Measurements from ENCODE around the gene GRIP1. TPM values are rescaled to one million over a fixed set of nuclear protein-coding genes. Genes with fewer than 3 reads are reported as not detected.

The GRIP1 gene
- total RNA-seq, 6 donors from 2014 or later, result 0.33 to 5.2 (median 1.7) TPM

DNA sequence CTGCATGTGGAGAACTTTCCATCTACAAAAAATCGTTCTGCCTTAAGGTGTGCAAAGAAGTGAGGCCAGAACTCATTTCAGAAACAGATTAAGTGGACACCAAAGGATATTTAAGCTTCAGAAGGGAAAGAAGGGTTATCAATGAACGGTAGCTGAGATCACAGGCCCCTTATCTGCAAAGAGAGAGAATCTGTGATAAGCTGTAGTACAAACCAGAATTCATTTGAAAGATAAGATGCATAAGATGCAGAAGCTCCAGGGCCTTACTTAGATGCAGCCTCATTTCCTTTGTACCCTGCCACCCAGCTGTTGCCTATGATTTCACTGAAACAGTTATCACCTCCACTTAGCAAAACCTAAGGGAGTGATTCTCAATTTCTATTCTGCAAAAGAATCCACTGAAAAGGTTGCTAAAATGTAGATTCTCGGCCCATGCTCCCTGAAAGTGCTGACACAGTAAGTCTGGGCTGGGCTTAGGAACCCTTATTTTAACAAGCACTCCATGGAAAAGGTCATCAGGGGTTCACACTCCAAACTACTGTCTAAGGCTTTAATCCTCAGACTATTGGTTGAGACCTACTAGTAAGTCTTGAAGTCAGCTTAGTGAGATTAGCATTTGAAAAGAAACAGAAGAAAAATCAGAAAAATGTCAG is 311.7 kb downstream of the GRIP1 start:
- 60 to 69% methylated on average over 3 of the region's 3 CpGs for WGBS, 2 donors
- TF ChIP-seq POLR2A (IDR thresholded peaks at IDR 0.05) (no peak), EP300 (IDR thresholded peaks at IDR 0.05) (no peak), POLR2AphosphoS5 (IDR thresholded peaks at IDR 0.05) (no peak)
- TF ChIP-seq, protein P1, sequence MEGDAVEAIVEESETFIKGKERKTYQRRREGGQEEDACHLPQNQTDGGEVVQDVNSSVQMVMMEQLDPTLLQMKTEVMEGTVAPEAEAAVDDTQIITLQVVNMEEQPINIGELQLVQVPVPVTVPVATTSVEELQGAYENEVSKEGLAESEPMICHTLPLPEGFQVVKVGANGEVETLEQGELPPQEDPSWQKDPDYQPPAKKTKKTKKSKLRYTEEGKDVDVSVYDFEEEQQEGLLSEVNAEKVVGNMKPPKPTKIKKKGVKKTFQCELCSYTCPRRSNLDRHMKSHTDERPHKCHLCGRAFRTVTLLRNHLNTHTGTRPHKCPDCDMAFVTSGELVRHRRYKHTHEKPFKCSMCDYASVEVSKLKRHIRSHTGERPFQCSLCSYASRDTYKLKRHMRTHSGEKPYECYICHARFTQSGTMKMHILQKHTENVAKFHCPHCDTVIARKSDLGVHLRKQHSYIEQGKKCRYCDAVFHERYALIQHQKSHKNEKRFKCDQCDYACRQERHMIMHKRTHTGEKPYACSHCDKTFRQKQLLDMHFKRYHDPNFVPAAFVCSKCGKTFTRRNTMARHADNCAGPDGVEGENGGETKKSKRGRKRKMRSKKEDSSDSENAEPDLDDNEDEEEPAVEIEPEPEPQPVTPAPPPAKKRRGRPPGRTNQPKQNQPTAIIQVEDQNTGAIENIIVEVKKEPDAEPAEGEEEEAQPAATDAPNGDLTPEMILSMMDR (IDR thresholded peaks at IDR 0.05), result no peak
- H3K4me1 ChIP-seq, result no peaks in the 10 kb centered on the region
- H3K36me3 ChIP-seq, result no peaks in the 10 kb centered on the region
- no peaks in the 10 kb centered on the region for H3K27me3 ChIP-seq
- H3K9me3 ChIP-seq, result no peaks in the 10 kb centered on the region
- H3K27ac ChIP-seq, result no peak overlapping the region
- H3K4me3 ChIP-seq, result no peak overlapping the region
- DNase-seq, result no peak
- ATAC-seq (ENCODE audit: low FRiP score in 2 of 2), result no peak

DNA sequence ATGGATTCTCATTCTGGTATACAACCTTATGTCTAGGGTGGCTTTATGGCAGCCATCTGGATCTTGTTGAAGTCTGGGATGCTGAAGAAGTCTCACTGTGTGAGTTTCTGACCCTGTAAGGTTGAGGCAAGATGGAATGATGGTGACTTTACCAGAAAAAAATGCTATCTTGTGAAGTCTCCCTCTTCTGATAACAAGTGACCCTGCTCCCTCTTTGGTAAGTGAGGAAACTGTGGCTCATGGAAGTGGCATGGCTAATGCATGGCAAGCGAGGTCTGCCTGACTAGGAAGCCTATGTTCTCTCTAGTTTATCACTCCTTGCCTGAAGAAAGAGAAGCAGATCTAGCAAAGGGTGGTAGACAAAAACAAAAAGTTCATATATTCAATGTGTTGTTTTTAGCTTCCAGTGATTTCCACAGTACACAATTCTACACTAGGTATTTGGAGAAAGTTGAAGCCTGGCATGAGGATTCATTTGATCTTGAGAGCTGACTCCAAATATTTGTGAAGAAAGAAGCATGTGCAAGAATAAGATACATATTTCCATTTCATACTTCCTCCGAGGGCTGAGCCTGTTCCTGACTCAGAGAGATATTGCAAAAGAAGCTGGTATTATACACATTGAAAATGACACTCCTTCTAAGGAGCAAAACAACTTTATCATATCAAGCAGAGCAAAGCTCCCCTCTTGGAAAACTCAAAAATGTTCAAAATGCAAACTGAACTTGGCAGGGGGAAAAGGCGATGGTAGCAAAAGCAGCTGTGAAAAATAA is 313.0 kb downstream of the GRIP1 start:
- no peak overlapping the region for H3K27ac ChIP-seq
- H3K4me1 ChIP-seq, result no peaks in the 10 kb centered on the region
- no peaks in the 10 kb centered on the region for H3K27me3 ChIP-seq
- WGBS, 2 donors, result 61 to 67% methylated on average over 3 of the region's 3 CpGs
- no peaks in the 10 kb centered on the region for H3K36me3 ChIP-seq
- H3K4me3 ChIP-seq, result no peak overlapping the region
- H3K9me3 ChIP-seq, result no peaks in the 10 kb centered on the region
- TF ChIP-seq, protein P1 (IDR thresholded peaks at IDR 0.05), result no peak
- no peak for TF ChIP-seq EP300 (IDR thresholded peaks at IDR 0.05)
- no peak for TF ChIP-seq POLR2A (IDR thresholded peaks at IDR 0.05)
- no peak for TF ChIP-seq POLR2AphosphoS5 (IDR thresholded peaks at IDR 0.05)
- ATAC-seq (ENCODE audit: low FRiP score in 2 of 2) (no peak), DNase-seq (no peak)

DNA sequence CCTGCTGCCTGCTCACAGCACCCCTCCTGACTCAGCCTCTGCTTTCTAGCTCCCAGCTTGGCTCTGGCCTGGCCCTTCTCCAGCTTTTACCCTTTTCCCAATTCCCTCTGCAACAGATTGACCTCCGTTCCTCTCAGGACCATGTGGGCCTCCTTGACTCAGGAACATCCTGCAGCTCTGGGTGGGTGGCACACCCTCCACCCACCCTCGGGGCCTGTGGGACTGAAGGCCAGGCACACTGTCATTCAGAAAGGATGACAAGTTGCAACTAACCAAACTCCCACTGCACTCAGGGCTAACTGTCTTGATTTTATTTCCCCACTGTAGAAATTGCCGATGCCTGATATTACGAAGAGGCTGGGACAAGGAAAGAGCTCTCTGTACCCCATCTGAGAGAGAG is 317.2 kb downstream of the GRIP1 start:
- Histone ChIP-seq H3K9me3 (no peaks in the 10 kb centered on the region), H3K27ac (no peak overlapping the region), H3K4me1 (no peaks in the 10 kb centered on the region), H3K27me3 (no peaks in the 10 kb centered on the region), H3K36me3 (no peaks in the 10 kb centered on the region), H3K4me3 (no peak overlapping the region)
- 94 to 98% methylated on average over 4 of the region's 4 CpGs for WGBS, 2 donors
- DNase-seq, result no peak
- TF ChIP-seq POLR2A (IDR thresholded peaks at IDR 0.05) (no peak), EP300 (IDR thresholded peaks at IDR 0.05) (no peak), POLR2AphosphoS5 (IDR thresholded peaks at IDR 0.05) (no peak)
- TF ChIP-seq, protein P1 (IDR thresholded peaks at IDR 0.05), result no peak
- ATAC-seq (ENCODE audit: low FRiP score in 2 of 2), result no peak

DNA sequence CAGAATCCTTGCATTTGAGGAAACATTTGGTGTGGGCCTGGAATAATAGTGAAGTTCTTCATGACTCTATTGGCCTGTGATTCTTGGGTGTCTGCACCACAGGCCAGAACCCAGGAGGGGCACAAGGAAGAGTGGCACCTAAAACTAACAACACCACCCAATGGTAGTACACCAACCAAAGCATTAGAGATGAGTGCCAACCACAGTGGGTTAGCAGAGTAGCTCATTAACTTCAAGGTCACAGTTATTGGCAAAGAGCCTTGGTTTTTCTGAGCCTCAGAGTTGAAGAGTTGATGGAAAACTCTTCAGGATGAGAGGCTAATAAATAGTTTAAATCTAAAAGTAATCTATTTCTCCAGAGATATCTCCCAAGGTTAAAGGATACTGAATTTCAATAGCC is 319.6 kb downstream of the GRIP1 start:
- Histone ChIP-seq H3K27ac (no peak overlapping the region), H3K36me3 (no peaks in the 10 kb centered on the region), H3K4me1 (no peaks in the 10 kb centered on the region), H3K27me3 (no peaks in the 10 kb centered on the region), H3K4me3 (no peak overlapping the region), H3K9me3 (no peaks in the 10 kb centered on the region)
- ATAC-seq (ENCODE audit: low FRiP score in 2 of 2), result no peak
- TF ChIP-seq POLR2AphosphoS5 (IDR thresholded peaks at IDR 0.05) (no peak), POLR2A (IDR thresholded peaks at IDR 0.05) (no peak), EP300 (IDR thresholded peaks at IDR 0.05) (no peak)
- TF ChIP-seq, protein P1 (IDR thresholded peaks at IDR 0.05), result no peak
- DNase-seq, result no peak
